Thyroid gland (tissue), 4 donors: ENCODE results near the gene PARD3. TPM values are rescaled to one million over a fixed set of nuclear protein-coding genes. Genes with fewer than 3 reads are reported as not detected.

Experiments
- DNase-seq, 2 donors: peaks; one replicate each; pipeline ENCODE4 v3.0.0-alpha.2; 2019
- H3K27ac ChIP-seq, 3 donors: fragments of 200-600 bp; sonication (generic); 1 replicate in 2 of 3; 2 replicates in 1 of 3; pipeline ENCODE4 v1.5.1; 2016 to 2019; ENCODE audit warnings: mild to moderate bottlenecking in 1 of 3, moderate library complexity in 1 of 3
- H3K27me3 ChIP-seq: fragments of 200-600 bp; sonication (generic); one replicate; pipeline ENCODE4 v1.5.1; 2019
- H3K36me3 ChIP-seq, 2 donors: fragments of 200-600 bp; sonication (generic); one replicate each; pipeline ENCODE4 v1.5.1; 2016 to 2019
- H3K4me1 ChIP-seq, 2 donors: fragments of 200-600 bp; sonication (generic); one replicate each; pipeline ENCODE4 v1.5.1; 2017 to 2019
- H3K4me3 ChIP-seq, 3 donors: fragments of 200-600 bp; sonication (generic); replicated peaks in 1 of 3; 1 replicate in 2 of 3; 2 replicates in 1 of 3; pipeline ENCODE4 v1.5.1; 2016; ENCODE audit warnings: mild to moderate bottlenecking in 1 of 3
- H3K9me3 ChIP-seq: fragments of 200-600 bp; sonication (generic); one replicate; pipeline ENCODE4 v1.5.1; 2017
- POLR2A ChIP-seq, 2 donors: fragments of 450-650 bp; IDR thresholded peaks; one replicate each; pipeline ENCODE4 v1.6.1; 2017; ENCODE audit warnings: antibody characterized with exemption in 2 of 2, mild to moderate bottlenecking in 2 of 2, moderate library complexity in 1 of 2
- WGBS, 2 donors: methylation state at CpG; one replicate each; pipeline ENCODE4 v1.1.5; 2017; 5-methylcytosine and 5-hydroxymethylcytosine counted together
- intact Hi-C: fragments of 100-400 bp; cut with DNase I; formaldehyde crosslinking; loops from one replicate; pipeline ENCODE4 v1.15.1; 2023
- total RNA-seq, 4 donors: library from RNA; depleted of rRNA; stranded (reverse); fragments of >200 nt; gene quantifications; one replicate each; pipeline ENCODE4 v1.2.3, GENCODE V29; 2016
- TF ChIP-seq, protein P1 (sequence below), 6 experiments: fragments of 200-600 bp in 3 of 6; fragments of 450-650 bp in 3 of 6; sonication (generic) in 3 of 6; IDR thresholded peaks; one replicate each; pipeline ENCODE4 v1.5.1; 2016 to 2019; ENCODE audit warnings: antibody characterized with exemption in 6 of 6, mild to moderate bottlenecking in 2 of 6, inconsistent platforms in 1 of 6, moderate library complexity in 1 of 6

PARD3 gene
- total RNA-seq, 4 donors from 2014 or later: 48.6 to 88.4 (median 57.7) TPM

DNA sequence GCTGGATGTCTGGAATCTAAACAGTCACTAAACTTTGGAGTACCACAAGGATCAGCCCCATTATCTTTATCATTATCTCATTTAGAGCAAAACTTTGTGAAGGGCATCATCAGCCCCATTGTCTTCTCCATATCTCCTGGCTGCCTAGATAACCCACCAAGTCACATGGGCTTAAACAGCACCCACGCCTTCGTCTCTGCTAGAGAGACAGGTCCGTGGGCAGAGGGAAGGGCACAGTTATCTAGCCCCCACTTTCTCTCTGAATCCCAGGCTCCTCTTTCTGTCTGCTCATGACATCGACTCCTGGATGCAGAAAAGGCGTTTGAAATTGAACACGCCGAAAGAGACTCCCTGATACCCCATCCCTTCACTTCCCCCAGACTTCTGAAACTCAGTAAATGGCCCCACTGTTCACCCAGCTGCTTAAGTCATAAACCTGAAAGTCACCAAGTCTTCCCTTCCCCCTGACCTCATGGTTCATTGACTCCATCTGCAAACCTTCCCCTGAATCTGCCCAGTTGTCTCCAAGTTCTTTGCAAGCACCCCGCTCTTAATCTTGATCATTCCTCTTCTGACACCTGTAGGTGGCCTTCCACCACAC lies 20.9 kb upstream of the PARD3 start:
- H3K4me1 ChIP-seq: no peaks in the 10 kb centered on the region
- TF ChIP-seq, protein P1, sequence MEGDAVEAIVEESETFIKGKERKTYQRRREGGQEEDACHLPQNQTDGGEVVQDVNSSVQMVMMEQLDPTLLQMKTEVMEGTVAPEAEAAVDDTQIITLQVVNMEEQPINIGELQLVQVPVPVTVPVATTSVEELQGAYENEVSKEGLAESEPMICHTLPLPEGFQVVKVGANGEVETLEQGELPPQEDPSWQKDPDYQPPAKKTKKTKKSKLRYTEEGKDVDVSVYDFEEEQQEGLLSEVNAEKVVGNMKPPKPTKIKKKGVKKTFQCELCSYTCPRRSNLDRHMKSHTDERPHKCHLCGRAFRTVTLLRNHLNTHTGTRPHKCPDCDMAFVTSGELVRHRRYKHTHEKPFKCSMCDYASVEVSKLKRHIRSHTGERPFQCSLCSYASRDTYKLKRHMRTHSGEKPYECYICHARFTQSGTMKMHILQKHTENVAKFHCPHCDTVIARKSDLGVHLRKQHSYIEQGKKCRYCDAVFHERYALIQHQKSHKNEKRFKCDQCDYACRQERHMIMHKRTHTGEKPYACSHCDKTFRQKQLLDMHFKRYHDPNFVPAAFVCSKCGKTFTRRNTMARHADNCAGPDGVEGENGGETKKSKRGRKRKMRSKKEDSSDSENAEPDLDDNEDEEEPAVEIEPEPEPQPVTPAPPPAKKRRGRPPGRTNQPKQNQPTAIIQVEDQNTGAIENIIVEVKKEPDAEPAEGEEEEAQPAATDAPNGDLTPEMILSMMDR (IDR thresholded peaks at IDR 0.05): no peak
- no peak for TF ChIP-seq POLR2A (IDR thresholded peaks at IDR 0.05)
- H3K27ac ChIP-seq: no peak overlapping the region
- H3K27me3 ChIP-seq: no peaks in the 10 kb centered on the region
- DNase-seq: no peak
- no peaks in the 10 kb centered on the region for H3K9me3 ChIP-seq
- no peaks in the 10 kb centered on the region for H3K36me3 ChIP-seq
- intact Hi-C loops: no loop called here
- H3K4me3 ChIP-seq: no peak overlapping the region
- whole genome bisulfite sequencing, 2 donors: 92 to 93% methylated on average over 8 of the region's 8 CpGs

DNA sequence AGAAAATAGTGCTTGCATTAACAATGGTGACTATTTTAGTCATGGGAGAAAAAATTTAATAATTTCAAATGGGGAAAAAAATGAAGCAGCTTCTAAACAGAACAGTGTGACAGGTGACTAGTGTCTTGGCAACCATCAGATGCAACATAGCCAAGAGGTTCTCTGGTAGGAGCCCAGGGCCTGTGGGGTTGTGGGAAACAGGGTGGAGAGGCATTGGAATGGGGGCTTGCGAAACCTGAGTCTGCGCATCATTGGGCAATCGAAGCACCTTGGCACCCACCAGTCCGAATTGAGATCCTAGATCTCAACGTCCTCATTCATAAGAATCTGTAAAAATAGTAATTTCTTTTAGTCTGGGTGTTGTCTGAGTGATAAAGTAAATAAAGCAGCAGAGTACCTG lies 19.2 kb upstream of the PARD3 start:
- intact Hi-C loops: no loop called here
- no peak for DNase-seq

DNA sequence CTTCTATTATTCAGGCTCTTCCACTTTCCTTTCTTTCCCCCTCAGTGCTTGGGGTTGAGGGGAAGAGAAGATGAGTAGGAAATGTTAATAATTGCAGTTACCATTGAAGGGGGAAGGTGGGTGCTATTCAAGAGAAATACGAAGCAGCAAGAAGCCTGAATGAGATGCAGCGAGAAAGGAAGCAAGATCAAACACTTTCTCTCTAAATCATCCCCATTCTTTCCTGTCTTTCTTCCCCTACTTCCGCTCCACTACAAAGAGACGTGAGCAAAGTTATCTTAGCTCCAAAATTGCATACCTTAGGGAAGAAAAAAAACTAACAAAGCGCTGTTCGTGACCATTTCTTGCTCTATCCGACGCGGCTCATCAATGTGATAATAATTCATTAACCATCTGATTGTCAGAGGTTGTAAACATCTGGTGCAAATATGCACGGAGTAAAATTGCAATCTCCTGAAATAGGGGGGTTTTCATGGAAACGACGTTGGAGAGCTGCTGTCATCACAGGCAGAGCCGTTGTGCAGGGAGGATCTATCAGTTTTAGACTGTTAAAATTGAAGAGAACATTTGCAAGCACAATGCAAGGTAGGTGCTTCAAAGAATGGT lies 15.2 kb upstream of the PARD3 start:
- Histone ChIP-seq H3K27ac (no peak overlapping the region), H3K27me3 (no peaks in the 10 kb centered on the region), H3K36me3 (no peaks in the 10 kb centered on the region), H3K4me3 (no peak overlapping the region), H3K4me1 (no peaks in the 10 kb centered on the region), H3K9me3 (no peaks in the 10 kb centered on the region)
- WGBS, 2 donors: 44 to 51% methylated on average over 13 of the region's 13 CpGs
- DNase-seq: no peak
- TF ChIP-seq, protein P1 (IDR thresholded peaks at IDR 0.05): no peak
- TF ChIP-seq POLR2A (IDR thresholded peaks at IDR 0.05): no peak
- intact Hi-C loops: no loop called here

More for the DNA sequence above, 19.2 kb upstream of the PARD3 start:
- Histone ChIP-seq H3K36me3 (no peaks in the 10 kb centered on the region), H3K27me3 (no peaks in the 10 kb centered on the region), H3K27ac (no peak overlapping the region), H3K4me1 (no peaks in the 10 kb centered on the region), H3K9me3 (no peaks in the 10 kb centered on the region), H3K4me3 (no peak overlapping the region)
- TF ChIP-seq, protein P1 (IDR thresholded peaks at IDR 0.05): no peak
- no peak for TF ChIP-seq POLR2A (IDR thresholded peaks at IDR 0.05)
- WGBS, 2 donors: 85 to 88% methylated on average over 5 of the region's 5 CpGs

DNA sequence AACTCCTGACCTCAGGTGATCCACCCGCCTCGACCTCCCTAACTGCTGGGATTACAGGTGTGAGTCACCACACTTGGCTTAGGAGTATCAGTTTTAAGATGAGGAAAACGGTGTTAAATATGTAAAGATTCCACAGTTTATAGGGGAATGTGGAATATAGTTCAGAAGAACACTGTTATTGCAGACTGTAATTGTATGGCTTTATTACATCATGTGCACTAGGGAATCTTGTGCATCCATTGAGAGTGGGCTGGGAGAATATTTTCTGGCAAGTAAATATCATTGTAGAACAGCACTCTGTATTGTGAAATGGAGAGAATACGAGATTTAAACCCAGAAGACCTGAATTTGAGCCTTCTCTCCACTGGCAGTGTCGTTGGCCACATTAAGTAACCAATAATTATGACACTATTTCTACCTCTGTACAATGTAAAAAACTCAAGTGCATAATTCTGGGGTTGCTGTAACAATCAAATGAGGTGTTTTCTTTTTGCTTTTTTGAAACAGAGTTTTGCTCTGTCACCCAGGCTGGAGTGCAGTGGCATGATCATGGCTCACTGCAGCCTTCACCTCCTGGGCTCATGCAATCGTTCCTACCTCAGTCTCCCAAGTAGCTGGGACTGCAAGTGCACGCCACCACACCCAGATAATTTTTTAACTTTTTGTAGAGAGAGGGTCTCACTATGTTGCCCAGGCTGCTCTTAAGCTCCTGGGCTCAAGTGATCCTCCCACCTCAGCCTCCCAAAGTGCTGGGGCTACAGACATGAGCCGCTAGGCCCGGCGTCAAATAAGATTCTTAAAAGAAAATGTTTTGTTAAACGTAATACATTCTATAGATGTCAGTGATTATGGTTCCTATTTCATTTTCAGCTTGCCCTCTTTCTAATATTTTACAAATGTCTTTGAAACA lies 12.0 kb upstream of the PARD3 start:
- Histone ChIP-seq H3K9me3 (no peaks in the 10 kb centered on the region), H3K27ac (no peak overlapping the region), H3K4me1 (no peaks in the 10 kb centered on the region), H3K36me3 (no peaks in the 10 kb centered on the region), H3K4me3 (no peak overlapping the region), H3K27me3 (no peaks in the 10 kb centered on the region)
- intact Hi-C loops: no loop called here
- WGBS, 2 donors: 91% methylated on average over 11 of the region's 11 CpGs
- DNase-seq: no peak
- TF ChIP-seq, protein P1 (IDR thresholded peaks at IDR 0.05): no peak
- TF ChIP-seq POLR2A (IDR thresholded peaks at IDR 0.05): no peak
